Hematopoietic multipotent progenitor cell (in vitro differentiated cells): ENCODE results near the gene BCL3. TPM values are rescaled to one million over a fixed set of nuclear protein-coding genes. Genes with fewer than 3 reads are reported as not detected.
A peak's percentile ranks its signal among the peaks of the same experiment; 100 is the strongest.

Source experiments
- DNase-seq, 3 donors: peaks; one replicate each; pipeline ENCODE4 v3.0.0-alpha.2; 2011 to 2015; ENCODE audit warnings: low read depth in 2 of 3, low spot score in 2 of 3
- total RNA-seq: library from RNA; depleted of rRNA; stranded (reverse); fragments of >200 nt; gene quantifications from one replicate; pipeline ENCODE4 v1.2.3, GENCODE V29; 2012

Gene BCL3
- total RNA-seq, 1 donor: 31.0 TPM

- no peak for DNase-seq
Measured at GRCh38 chr19:44740351-44740824, 8.1 kb upstream of the BCL3 start.

- DNase-seq: no peak
Measured at GRCh38 chr19:44741258-44741731, 7.2 kb upstream of the BCL3 start.

GRCh38 chr19:44741841-44742329, 6.6 kb upstream of the BCL3 start:
- peak in 2 of 3 donors; percentile 94 to 97 for DNase-seq

GRCh38 chr19:44742330-44743061, 6.0 kb upstream of the BCL3 start:
- DNase-seq: no peak

GRCh38 chr19:44744871-44745332, 3.6 kb upstream of the BCL3 start:
- DNase-seq: no peak

GRCh38 chr19:44745341-44745831, 3.1 kb upstream of the BCL3 start:
- DNase-seq: no peak

GRCh38 chr19:44745887-44746600, 2.5 kb upstream of the BCL3 start:
- no peak for DNase-seq

- no peak for DNase-seq
Measured at GRCh38 chr19:44746616-44746945, 1.9 kb upstream of the BCL3 start.

- DNase-seq: peak; percentile 78 to 97 (median 95)
Measured at GRCh38 chr19:44746946-44747738, 1.4 kb upstream of the BCL3 start.

- DNase-seq: peak; percentile 53 to 75 (median 53)
Measured at GRCh38 chr19:44747739-44748425, 626 bp upstream of the BCL3 start.

GRCh38 chr19:44749292-44749691, 784 bp downstream of the BCL3 start:
- DNase-seq: no peak

GRCh38 chr19:44749994-44750393, 1.5 kb downstream of the BCL3 start:
- no peak for DNase-seq

GRCh38 chr19:44752123-44752815, 3.8 kb downstream of the BCL3 start:
- no peak for DNase-seq

GRCh38 chr19:44752816-44753625, 4.5 kb downstream of the BCL3 start:
- DNase-seq: peak; percentile 82 to 99 (median 98)

GRCh38 chr19:44753626-44753931, 5.1 kb downstream of the BCL3 start:
- no peak for DNase-seq

GRCh38 chr19:44753932-44754749, 5.6 kb downstream of the BCL3 start:
- DNase-seq: peak; percentile 25 to 70 (median 61)

GRCh38 chr19:44754750-44755080, 6.2 kb downstream of the BCL3 start:
- DNase-seq: no peak

- DNase-seq: no peak
Measured at GRCh38 chr19:44755219-44755618, 6.7 kb downstream of the BCL3 start.
